Endothelial cell of umbilical vein (primary cell): ENCODE measurements around the gene GLIS2.

Experiments used
- EZH2 ChIP-seq: IDR thresholded peaks from 2 replicates; pipeline ENCODE4 v1.6.1; 2012; ENCODE audit warnings: borderline replicate concordance, low read depth, mild to moderate bottlenecking, moderate library complexity, low read length, inconsistent platforms; ENCODE audit not compliant: severe bottlenecking
- FOS ChIP-seq: IDR thresholded peaks from 2 replicates; pipeline ENCODE4 v1.6.1; 2011; ENCODE audit warnings: mild to moderate bottlenecking, low read length, moderate library complexity, borderline replicate concordance; ENCODE audit not compliant: insufficient read depth
- GATA2 ChIP-seq: IDR thresholded peaks from 2 replicates; pipeline ENCODE4 v1.7.0; 2011; ENCODE audit warnings: low read depth, mild to moderate bottlenecking, moderate library complexity, mixed read lengths, low read length; ENCODE audit not compliant: insufficient read length, insufficient read depth
- JUN ChIP-seq: IDR thresholded peaks from 2 replicates; pipeline ENCODE4 v1.6.1; 2011; ENCODE audit warnings: borderline replicate concordance, low read depth; ENCODE audit not compliant: insufficient read length, insufficient read depth
- MYC ChIP-seq: IDR thresholded peaks from one replicate; pipeline ENCODE4 v1.6.1; 2011; ENCODE audit warnings: mild to moderate bottlenecking, low read depth, low read length
- POLR2A ChIP-seq: IDR thresholded peaks from 2 replicates; pipeline ENCODE4 v1.6.1; 2012; ENCODE audit warnings: low read depth, mild to moderate bottlenecking, control low read depth, low read length
- POLR2AphosphoS5 ChIP-seq: IDR thresholded peaks from 2 replicates; pipeline ENCODE4 v1.6.1; 2012; ENCODE audit warnings: low read depth, mild to moderate bottlenecking, control low read depth, low read length, moderate library complexity; ENCODE audit not compliant: insufficient read depth
- TF ChIP-seq, protein P1 (sequence below), 2 donors: IDR thresholded peaks; 1 replicate in 1 of 2; 2 replicates in 1 of 2; pipeline ENCODE4 v1.5.1; 2011; ENCODE audit warnings: low read length in 2 of 2, mild to moderate bottlenecking in 2 of 2, moderate library complexity in 2 of 2, control low read depth in 1 of 2, inconsistent platforms in 1 of 2, low read depth in 1 of 2; ENCODE audit not compliant: insufficient read depth in 1 of 2; ENCODE audit errors: extremely low read depth in 1 of 2
- TF ChIP-seq, protein P2 (sequence below): IDR thresholded peaks from 2 replicates; pipeline ENCODE4 v1.6.1; 2011; ENCODE audit not compliant: insufficient read depth, insufficient read length

DNA sequence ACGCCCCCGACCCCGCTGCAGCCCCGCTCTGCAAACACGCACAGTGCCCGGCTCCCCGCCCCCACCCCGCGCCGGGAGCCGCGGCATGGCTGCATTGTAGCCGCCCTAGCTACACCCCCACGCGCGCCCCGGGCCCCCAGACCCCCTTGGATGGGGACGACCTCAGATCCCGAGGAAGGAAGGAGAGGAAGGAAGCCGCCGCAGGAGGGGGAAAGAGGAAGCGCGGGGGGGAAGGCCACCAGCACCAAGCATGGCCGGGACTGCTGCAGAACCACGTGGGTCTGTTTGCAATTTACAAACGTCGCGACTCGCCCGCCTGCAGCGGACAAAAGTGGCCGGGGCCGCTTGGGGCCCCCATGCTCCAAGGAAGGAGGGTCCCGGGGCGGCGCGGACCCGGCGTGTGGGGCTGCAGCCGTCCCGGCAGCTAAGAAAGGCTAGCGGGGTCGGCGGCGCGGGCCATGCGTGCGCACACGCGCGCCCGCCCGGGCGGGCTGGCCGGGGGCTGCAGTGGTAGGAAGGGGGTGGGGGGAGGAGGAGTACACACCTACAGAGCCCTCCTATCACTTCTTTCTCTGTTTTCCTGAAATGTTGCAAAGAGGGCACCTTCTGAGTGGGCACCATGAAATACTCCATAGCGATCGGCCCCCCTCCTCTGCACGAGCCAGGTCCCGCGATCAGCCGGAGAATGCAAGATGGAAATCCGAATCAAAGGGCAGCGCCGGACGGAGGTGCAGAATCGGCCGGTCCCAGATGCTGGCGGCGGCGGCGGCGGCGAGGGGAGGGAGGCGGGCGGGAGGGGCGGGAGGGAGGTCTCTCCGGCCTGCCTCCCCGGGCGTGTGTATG lies 43.5 kb upstream of the GLIS2 start:
- TF ChIP-seq, protein P1, sequence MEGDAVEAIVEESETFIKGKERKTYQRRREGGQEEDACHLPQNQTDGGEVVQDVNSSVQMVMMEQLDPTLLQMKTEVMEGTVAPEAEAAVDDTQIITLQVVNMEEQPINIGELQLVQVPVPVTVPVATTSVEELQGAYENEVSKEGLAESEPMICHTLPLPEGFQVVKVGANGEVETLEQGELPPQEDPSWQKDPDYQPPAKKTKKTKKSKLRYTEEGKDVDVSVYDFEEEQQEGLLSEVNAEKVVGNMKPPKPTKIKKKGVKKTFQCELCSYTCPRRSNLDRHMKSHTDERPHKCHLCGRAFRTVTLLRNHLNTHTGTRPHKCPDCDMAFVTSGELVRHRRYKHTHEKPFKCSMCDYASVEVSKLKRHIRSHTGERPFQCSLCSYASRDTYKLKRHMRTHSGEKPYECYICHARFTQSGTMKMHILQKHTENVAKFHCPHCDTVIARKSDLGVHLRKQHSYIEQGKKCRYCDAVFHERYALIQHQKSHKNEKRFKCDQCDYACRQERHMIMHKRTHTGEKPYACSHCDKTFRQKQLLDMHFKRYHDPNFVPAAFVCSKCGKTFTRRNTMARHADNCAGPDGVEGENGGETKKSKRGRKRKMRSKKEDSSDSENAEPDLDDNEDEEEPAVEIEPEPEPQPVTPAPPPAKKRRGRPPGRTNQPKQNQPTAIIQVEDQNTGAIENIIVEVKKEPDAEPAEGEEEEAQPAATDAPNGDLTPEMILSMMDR (IDR thresholded peaks at IDR 0.05; ENCODE audit: extremely low read depth in 1 of 2, insufficient read depth in 1 of 2, low read depth in 1 of 2, low read length in 2 of 2): no peak
- TF ChIP-seq POLR2A: no peak
- no peak for TF ChIP-seq GATA2
- no peak for TF ChIP-seq FOS
- no peak for TF ChIP-seq EZH2
- TF ChIP-seq, protein P2, sequence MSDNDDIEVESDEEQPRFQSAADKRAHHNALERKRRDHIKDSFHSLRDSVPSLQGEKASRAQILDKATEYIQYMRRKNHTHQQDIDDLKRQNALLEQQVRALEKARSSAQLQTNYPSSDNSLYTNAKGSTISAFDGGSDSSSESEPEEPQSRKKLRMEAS: peak; percentile 74
- TF ChIP-seq POLR2AphosphoS5: no peak
- TF ChIP-seq MYC: peak; percentile 73
- no peak for TF ChIP-seq JUN
